NCI-H510A (cell line): ENCODE data around the gene LLCFC1.

Source experiments
- DNase-seq: peaks from one replicate; lab custom pipeline; 2025; lab: John Stamatoyannopoulos, UW

LLCFC1 gene

GRCh38 chr7:142910481-142910880 lies 28.8 kb upstream of the LLCFC1 start:
- DNase-seq: no peak

GRCh38 chr7:142913051-142913450 lies 26.2 kb upstream of the LLCFC1 start:
- no peak for DNase-seq

GRCh38 chr7:142913566-142913965 lies 25.7 kb upstream of the LLCFC1 start:
- DNase-seq: no peak

GRCh38 chr7:142914121-142914520 lies 25.2 kb upstream of the LLCFC1 start:
- DNase-seq: no peak

GRCh38 chr7:142915315-142915714 lies 24.0 kb upstream of the LLCFC1 start:
- no peak for DNase-seq

GRCh38 chr7:142916508-142916907 lies 22.8 kb upstream of the LLCFC1 start:
- no peak for DNase-seq

- DNase-seq: no peak
Observed at GRCh38 chr7:142917447-142917846, 21.8 kb upstream of the LLCFC1 start.

GRCh38 chr7:142918901-142919300 lies 20.4 kb upstream of the LLCFC1 start:
- DNase-seq: no peak

GRCh38 chr7:142919656-142920055 lies 19.6 kb upstream of the LLCFC1 start:
- no peak for DNase-seq

- DNase-seq: no peak
Observed at GRCh38 chr7:142923391-142923790, 15.9 kb upstream of the LLCFC1 start.

GRCh38 chr7:142925413-142925812 lies 13.9 kb upstream of the LLCFC1 start:
- DNase-seq: no peak

GRCh38 chr7:142927085-142927745 lies 12.1 kb upstream of the LLCFC1 start:
- no peak for DNase-seq

GRCh38 chr7:142927949-142928348 lies 11.3 kb upstream of the LLCFC1 start:
- DNase-seq: no peak

GRCh38 chr7:142930126-142930730 lies 9.1 kb upstream of the LLCFC1 start:
- no peak for DNase-seq

- no peak for DNase-seq
Observed at GRCh38 chr7:142932386-142933091, 6.7 kb upstream of the LLCFC1 start.

GRCh38 chr7:142933092-142933475 lies 6.2 kb upstream of the LLCFC1 start:
- DNase-seq: no peak

- no peak for DNase-seq
Observed at GRCh38 chr7:142933624-142934023, 5.7 kb upstream of the LLCFC1 start, which contains the start of gene TRPV5. TRPV5 (minus strand) TSS chr7:142933746; CDS start chr7:142933459, 287 bp downstream.

- DNase-seq: no peak
Observed at GRCh38 chr7:142934056-142934455, 5.2 kb upstream of the LLCFC1 start.

GRCh38 chr7:142935941-142936565 lies 3.2 kb upstream of the LLCFC1 start:
- no peak for DNase-seq

GRCh38 chr7:142938611-142939010 lies 673 bp upstream of the LLCFC1 start:
- no peak for DNase-seq

GRCh38 chr7:142940966-142941535 lies 1.8 kb downstream of the LLCFC1 start:
- no peak for DNase-seq

- DNase-seq: no peak
Observed at GRCh38 chr7:142941541-142941940, 2.3 kb downstream of the LLCFC1 start.
